Measurements from ENCODE around the gene SLCO3A1.

- TF ChIP-seq CTCF (IDR thresholded peaks at IDR 0.05) (no peak), POLR2A (IDR thresholded peaks at IDR 0.05) (no peak)
Measured at GRCh38 chr15:91940496-91941381, 87.2 kb downstream of the SLCO3A1 start.
